HEK293 (cell line): ENCODE results near the gene CUL9.
A peak's percentile ranks its signal among the peaks of the same experiment; 100 is the strongest.

Source experiments
- CTCF ChIA-PET: fragments of 350-600 bp; formaldehyde crosslinking; extraction: SDS; loops from one replicate; lab custom pipeline; 2021; ENCODE audit warnings: antibody characterized with exemption; lab: Yijun Ruan, JAX
- POLR2A ChIA-PET: fragments of 300-600 bp; formaldehyde crosslinking; extraction: SDS; loops from one replicate; lab custom pipeline; 2020; ENCODE audit warnings: antibody characterized with exemption, inconsistent platforms; lab: Yijun Ruan, JAX
- H3K27ac ChIP-seq: fragments of 200-500 bp; sonication (Bioruptor generic); 2 replicates; pipeline ENCODE4 v1.5.1; 2014; ENCODE audit warnings: low read depth, low read length, control low read depth, inconsistent platforms; ENCODE audit errors: extremely low read depth
- H3K36me3 ChIP-seq, 2 experiments: fragments of 200-500 bp in 1 of 2; sonication (Bioruptor generic) in 1 of 2; 1 replicate in 1 of 2; 2 replicates in 1 of 2; pipeline ENCODE4 v1.5.1; 2014 to 2017; ENCODE audit warnings: inconsistent platforms in 2 of 2, low read length in 2 of 2; ENCODE audit not compliant: control insufficient read depth in 2 of 2, insufficient read depth in 1 of 2
- H3K4me1 ChIP-seq: fragments of 200-500 bp; sonication (Bioruptor generic); 2 replicates; pipeline ENCODE4 v1.5.1; 2014; ENCODE audit warnings: mild to moderate bottlenecking, low read length, inconsistent platforms; ENCODE audit not compliant: control insufficient read depth, insufficient read depth
- H3K4me3 ChIP-seq: 2 replicates; pipeline ENCODE4 v1.5.1; 2011; ENCODE audit warnings: low read depth, mild to moderate bottlenecking, control low read depth, low read length, moderate library complexity
- H3K9me3 ChIP-seq: fragments of 200-500 bp; sonication (Bioruptor generic); 2 replicates; pipeline ENCODE4 v1.5.1; 2014; ENCODE audit warnings: low read depth, low read length, inconsistent platforms; ENCODE audit not compliant: control insufficient read depth, insufficient read depth
- KLF1 ChIP-seq: fragments of 450-650 bp; formaldehyde crosslinking; IDR thresholded peaks from 2 replicates; pipeline ENCODE4 v1.5.1; 2016; ENCODE audit warnings: missing biosample characterization, missing genetic modification characterization
- KLF17 ChIP-seq: fragments of 450-650 bp; formaldehyde crosslinking; IDR thresholded peaks from 2 replicates; pipeline ENCODE4 v1.5.1; 2016; ENCODE audit warnings: missing biosample characterization, missing genetic modification characterization
- PRDM6 ChIP-seq: fragments of 450-650 bp; formaldehyde crosslinking; IDR thresholded peaks from 2 replicates; pipeline ENCODE4 v1.5.1; 2017; ENCODE audit warnings: missing biosample characterization, missing genetic modification characterization
- WT1 ChIP-seq: fragments of 450-650 bp; formaldehyde crosslinking; IDR thresholded peaks from 2 replicates; pipeline ENCODE4 v1.5.1; 2016; ENCODE audit warnings: missing biosample characterization, missing genetic modification characterization
- ZNF121 ChIP-seq: fragments of 450-650 bp; formaldehyde crosslinking; IDR thresholded peaks from 2 replicates; pipeline ENCODE4 v1.5.1; 2016; ENCODE audit warnings: missing biosample characterization, missing genetic modification characterization
- ZNF148 ChIP-seq: fragments of 450-650 bp; formaldehyde crosslinking; IDR thresholded peaks from 2 replicates; pipeline ENCODE4 v1.5.0; 2017; ENCODE audit warnings: missing biosample characterization, missing genetic modification characterization, borderline replicate concordance
- ZNF18 ChIP-seq: fragments of 450-650 bp; formaldehyde crosslinking; IDR thresholded peaks from 2 replicates; pipeline ENCODE4 v1.5.1; 2016; ENCODE audit warnings: missing biosample characterization, missing genetic modification characterization
- ZNF2 ChIP-seq: fragments of 450-650 bp; formaldehyde crosslinking; IDR thresholded peaks from 2 replicates; pipeline ENCODE4 v1.5.1; 2016; ENCODE audit warnings: missing biosample characterization, missing genetic modification characterization
- ZNF214 ChIP-seq: fragments of 450-650 bp; formaldehyde crosslinking; IDR thresholded peaks from 2 replicates; pipeline ENCODE4 v1.5.1; 2017; ENCODE audit warnings: missing biosample characterization, mild to moderate bottlenecking, missing genetic modification characterization, borderline replicate concordance
- ZNF280D ChIP-seq: fragments of 450-650 bp; formaldehyde crosslinking; IDR thresholded peaks from 2 replicates; pipeline ENCODE4 v1.5.1; 2016; ENCODE audit warnings: missing biosample characterization, missing genetic modification characterization
- ZNF560 ChIP-seq: fragments of 450-650 bp; formaldehyde crosslinking; IDR thresholded peaks from 2 replicates; pipeline ENCODE4 v1.5.1; 2017; ENCODE audit warnings: missing biosample characterization, missing genetic modification characterization, borderline replicate concordance
- ZNF664 ChIP-seq: fragments of 450-650 bp; formaldehyde crosslinking; IDR thresholded peaks from 2 replicates; pipeline ENCODE4 v1.5.1; 2016; ENCODE audit warnings: missing biosample characterization, missing genetic modification characterization

The CUL9 gene

GRCh38 chr6:43200541-43200940 is 18.5 kb downstream of the CUL9 start:
- H3K27ac ChIP-seq: no peak overlapping the region
- POLR2A ChIA-PET: interaction anchor here (1.5 to 1.8 kb wide), 2 partner anchors 18 to 20 kb away, joined by 5 to 12 read pairs; partner anchors contain the start of gene CUL9
- H3K4me3 ChIP-seq: no peak overlapping the region
- CTCF ChIA-PET: interaction anchor here (0.6 to 1.0 kb wide), 4 partner anchors 28 to 300 kb away, joined by 3 to 5 read pairs (median 4); partner anchors contain the start of gene DNPH1
- no peaks in the 10 kb centered on the region for H3K9me3 ChIP-seq
- no peak for TF ChIP-seq ZNF2 (tag by site-specific recombination)
- no peak for TF ChIP-seq WT1 (tag by site-specific recombination)
- TF ChIP-seq ZNF560 (tag by site-specific recombination): no peak
- no peak for TF ChIP-seq KLF1 (tag by site-specific recombination)
- no peaks in the 10 kb centered on the region for H3K4me1 ChIP-seq
- peaks cover 4 to 23% of the 10 kb centered on the region in 2 experiments; a peak in 2 of 3 replicates for H3K36me3 ChIP-seq

- Histone ChIP-seq H3K9me3 (no peaks in the 10 kb centered on the region), H3K4me1 (no peaks in the 10 kb centered on the region), H3K36me3 (peaks cover 4 to 12% of the 10 kb centered on the region in 2 experiments; a peak in 2 of 3 replicates), H3K4me3 (no peak overlapping the region), H3K27ac (no peak overlapping the region)
- ChIA-PET CTCF (interaction anchor here (0.7 to 1.0 kb wide), 2 partner anchors 27 to 58 kb away, joined by 3 read pairs; partner anchors contain the start of gene DNPH1), POLR2A (interaction anchor here (1.5 kb wide), 1 partner anchor 27 kb away, joined by 3 read pairs; the partner anchor contains the start of gene DNPH1)
- TF ChIP-seq ZNF121 (tag by site-specific recombination) (0 out of 2 replicates have a peak, but pooled peaks have one; percentile 58), ZNF18 (tag by site-specific recombination) (no peak), ZNF280D (tag by site-specific recombination) (no peak), PRDM6 (tag by site-specific recombination) (no peak), KLF17 (tag by site-specific recombination) (no peak), ZNF664 (tag by site-specific recombination) (no peak), ZNF214 (tag by site-specific recombination) (no peak), ZNF148 (no peak)
These were observed 20.5 kb downstream of the CUL9 start for GRCh38 chr6:43202451-43202850.
